Thymus (tissue), 14 donors: ENCODE measurements around the gene IZUMO2. TPM values are rescaled to one million over a fixed set of nuclear protein-coding genes. Genes with fewer than 3 reads are reported as not detected.

Experiments
- DNase-seq, 9 donors: peaks; one replicate each; pipeline ENCODE4 v3.0.0-alpha.2; 2013; ENCODE audit warnings: low spot score in 9 of 9, low read depth in 6 of 9, missing footprints in 1 of 9
- H3K27ac ChIP-seq, 2 donors: one replicate each; pipeline ENCODE4 v1.5.1; 2013; ENCODE audit warnings: control low read depth in 1 of 2, low read depth in 1 of 2, low read length in 1 of 2, mild to moderate bottlenecking in 1 of 2, moderate library complexity in 1 of 2
- H3K27me3 ChIP-seq, 2 donors: one replicate each; pipeline ENCODE4 v1.5.1; 2013; ENCODE audit warnings: low read length in 1 of 2; ENCODE audit not compliant: control insufficient read depth in 2 of 2, insufficient read depth in 1 of 2
- H3K36me3 ChIP-seq, 2 donors: one replicate each; pipeline ENCODE4 v1.5.1; 2013; ENCODE audit warnings: low read length in 1 of 2, mild to moderate bottlenecking in 1 of 2, moderate library complexity in 1 of 2; ENCODE audit not compliant: control insufficient read depth in 2 of 2, insufficient read depth in 2 of 2
- H3K4me1 ChIP-seq, 2 donors: one replicate each; pipeline ENCODE4 v1.5.1; 2013; ENCODE audit warnings: low read length in 2 of 2; ENCODE audit not compliant: control insufficient read depth in 2 of 2, insufficient read depth in 2 of 2
- H3K4me3 ChIP-seq, 2 donors: one replicate each; pipeline ENCODE4 v1.5.1; 2013; ENCODE audit warnings: low read length in 2 of 2, control low read depth in 1 of 2, mild to moderate bottlenecking in 1 of 2
- H3K9me3 ChIP-seq, 2 donors: one replicate each; pipeline ENCODE4 v1.5.1; 2013; ENCODE audit warnings: low read length in 1 of 2, mild to moderate bottlenecking in 1 of 2; ENCODE audit not compliant: control insufficient read depth in 2 of 2, insufficient read depth in 1 of 2
- WGBS: extraction: QIAGEN DNeasy Blood & Tissue Kit; methylation state at CpG from one replicate; pipeline ENCODE4 v1.1.7; 2013; 5-methylcytosine and 5-hydroxymethylcytosine counted together
- long read RNA-seq, 10 donors: transcript quantifications; one replicate each; lab custom pipeline, GENCODE V29; 2026
- polyA plus RNA-seq: library from polyadenylated mRNA; stranded (reverse); fragments of 200-250 nt; gene quantifications from one replicate; pipeline ENCODE4 v1.2.3, GENCODE V29; 2013
- total RNA-seq: library from RNA; stranded (reverse); fragments of 120-200 nt; gene quantifications from one replicate; pipeline ENCODE4 v1.2.4, GENCODE V29; 2013
- donor health status: healthy.

The IZUMO2 gene
- total RNA-seq (not detected), polyA plus RNA-seq (not detected)
- long read RNA-seq, donor 1: 0 reads
- long read RNA-seq, donor 2: 0 reads
- long read RNA-seq, donor 3: 0 reads
- long read RNA-seq, donor 4: 0 reads
- long read RNA-seq, donor 5: 0 reads
- long read RNA-seq, donor 6: 0 reads
- long read RNA-seq, donor 7: 0 reads
- long read RNA-seq, donor 8: 0 reads
- long read RNA-seq, donor 9: 0 reads
- long read RNA-seq, donor 10: 0 reads

GRCh38 chr19:50162988-50163387, at the start of gene IZUMO2:
IZUMO2 (minus strand) TSS chr19:50163281; CDS start chr19:50163194, 87 bp downstream.
- Histone ChIP-seq H3K4me3 (no peak within 1 kb of the TSS), H3K9me3 (peaks cover 0 to 7% of the 10 kb centered on the region in 2 donors), H3K36me3 (no peaks in the 10 kb centered on the region), H3K4me1 (no peaks in the 10 kb centered on the region), H3K27me3 (peaks cover 0 to 4% of the 10 kb centered on the region in 2 donors), H3K27ac (no peak within 1 kb of the TSS)
- WGBS: 22% methylated on average over 26 of the region's 26 CpGs
- DNase-seq: no peak

GRCh38 chr19:50210425-50210824, 47.3 kb upstream of the IZUMO2 start:
- Histone ChIP-seq H3K4me1 (no peaks in the 10 kb centered on the region), H3K9me3 (peaks cover 0 to 4% of the 10 kb centered on the region in 2 donors), H3K36me3 (no peaks in the 10 kb centered on the region), H3K4me3 (no peak overlapping the region), H3K27ac (no peak overlapping the region), H3K27me3 (peaks cover 0 to 11% of the 10 kb centered on the region in 2 donors)
- WGBS: 98% methylated on average over 46 of the region's 46 CpGs
- DNase-seq: no peak

GRCh38 chr19:50209131-50209530, 46.0 kb upstream of the IZUMO2 start:
- DNase-seq: no peak
- Histone ChIP-seq H3K4me1 (no peaks in the 10 kb centered on the region), H3K4me3 (no peak overlapping the region), H3K27me3 (peaks cover 7 to 24% of the 10 kb centered on the region in 2 donors), H3K9me3 (peaks cover 0 to 4% of the 10 kb centered on the region in 2 donors), H3K36me3 (no peaks in the 10 kb centered on the region), H3K27ac (no peak overlapping the region)
- 92% methylated on average over 7 of the region's 7 CpGs for WGBS

GRCh38 chr19:50207730-50208129, 44.6 kb upstream of the IZUMO2 start:
- Histone ChIP-seq H3K4me3 (no peak overlapping the region), H3K27ac (no peak overlapping the region), H3K4me1 (no peaks in the 10 kb centered on the region), H3K36me3 (no peaks in the 10 kb centered on the region), H3K27me3 (peaks cover 21 to 38% of the 10 kb centered on the region in 2 donors), H3K9me3 (peaks cover 4 to 7% of the 10 kb centered on the region in 2 donors)
- no peak for DNase-seq
- WGBS: 73% methylated on average over 2 of the region's 2 CpGs

- DNase-seq: no peak
- Histone ChIP-seq H3K4me3 (no peak overlapping the region), H3K4me1 (no peaks in the 10 kb centered on the region), H3K9me3 (peaks cover 3 to 4% of the 10 kb centered on the region in 2 donors), H3K36me3 (no peaks in the 10 kb centered on the region), H3K27me3 (peaks cover 23 to 46% of the 10 kb centered on the region in 2 donors), H3K27ac (no peak overlapping the region)
- 82% methylated on average over 6 of the region's 6 CpGs for WGBS
Measured at GRCh38 chr19:50206191-50206590, 43.1 kb upstream of the IZUMO2 start.

- H3K9me3 ChIP-seq: peaks cover 3 to 4% of the 10 kb centered on the region in 2 donors
- H3K4me1 ChIP-seq: no peaks in the 10 kb centered on the region
- no peaks in the 10 kb centered on the region for H3K36me3 ChIP-seq
- no peak overlapping the region for H3K27ac ChIP-seq
- H3K4me3 ChIP-seq: no peak overlapping the region
- 35% methylated on average over 12 of the region's 12 CpGs for WGBS
- H3K27me3 ChIP-seq: peaks cover 23 to 46% of the 10 kb centered on the region in 2 donors
- no peak for DNase-seq
Measured at GRCh38 chr19:50205681-50206138, 42.6 kb upstream of the IZUMO2 start.

GRCh38 chr19:50204811-50205675, 42.0 kb upstream of the IZUMO2 start:
- Histone ChIP-seq H3K9me3 (peaks cover 3 to 4% of the 10 kb centered on the region in 2 donors), H3K36me3 (no peaks in the 10 kb centered on the region), H3K27ac (no peak overlapping the region), H3K27me3 (peaks cover 23 to 46% of the 10 kb centered on the region in 2 donors), H3K4me3 (no peak overlapping the region), H3K4me1 (no peaks in the 10 kb centered on the region)
- 11% methylated on average over 49 of the region's 49 CpGs for WGBS
- DNase-seq: no peak

GRCh38 chr19:50204081-50204428, 41.0 kb upstream of the IZUMO2 start:
- H3K4me1 ChIP-seq: no peaks in the 10 kb centered on the region
- 64% methylated on average over 7 of the region's 7 CpGs for WGBS
- H3K4me3 ChIP-seq: no peak overlapping the region
- peaks cover 3 to 4% of the 10 kb centered on the region in 2 donors for H3K9me3 ChIP-seq
- H3K27ac ChIP-seq: no peak overlapping the region
- peaks cover 23 to 46% of the 10 kb centered on the region in 2 donors for H3K27me3 ChIP-seq
- no peak for DNase-seq
- H3K36me3 ChIP-seq: no peaks in the 10 kb centered on the region
